Vagina (tissue), 2 donors: ENCODE data around the gene GSTT4.

Experiments
- CTCF ChIP-seq, 3 experiments: fragments of 450-650 bp in 2 of 3; fragments of 200-600 bp in 1 of 3; sonication (generic) in 1 of 3; IDR thresholded peaks; one replicate each; pipeline ENCODE4 v1.5.1; 2017 to 2019; ENCODE audit warnings: antibody characterized with exemption in 3 of 3, mild to moderate bottlenecking in 2 of 3, moderate library complexity in 2 of 3
- POLR2A ChIP-seq, 2 donors: fragments of 450-650 bp; IDR thresholded peaks; one replicate each; pipeline ENCODE4 v1.6.1; 2017; ENCODE audit warnings: antibody characterized with exemption in 2 of 2, mild to moderate bottlenecking in 2 of 2, moderate library complexity in 2 of 2
- POLR2AphosphoS5 ChIP-seq, 2 donors: sonication (generic); formaldehyde crosslinking; IDR thresholded peaks; one replicate each; pipeline ENCODE4 v1.9.0; 2017; ENCODE audit warnings: antibody characterized with exemption in 2 of 2, mild to moderate bottlenecking in 2 of 2, low read depth in 1 of 2; ENCODE audit not compliant: insufficient read depth in 1 of 2

GRCh38 chr22:24005201-24005600, at the start of gene GSTT4:
- no peak for TF ChIP-seq CTCF (IDR thresholded peaks at IDR 0.05)
- no peak for TF ChIP-seq POLR2A (IDR thresholded peaks at IDR 0.05)
- TF ChIP-seq POLR2AphosphoS5 (IDR thresholded peaks at IDR 0.05; ENCODE audit: insufficient read depth in 1 of 2, low read depth in 1 of 2) = no peak
